Measurements from ENCODE around the gene ZC3H4. TPM values are rescaled to one million over a fixed set of nuclear protein-coding genes. Genes with fewer than 3 reads are reported as not detected.

Gene ZC3H4
- total RNA-seq, 1 experiment from 2014 or later = 105 TPM

DNA sequence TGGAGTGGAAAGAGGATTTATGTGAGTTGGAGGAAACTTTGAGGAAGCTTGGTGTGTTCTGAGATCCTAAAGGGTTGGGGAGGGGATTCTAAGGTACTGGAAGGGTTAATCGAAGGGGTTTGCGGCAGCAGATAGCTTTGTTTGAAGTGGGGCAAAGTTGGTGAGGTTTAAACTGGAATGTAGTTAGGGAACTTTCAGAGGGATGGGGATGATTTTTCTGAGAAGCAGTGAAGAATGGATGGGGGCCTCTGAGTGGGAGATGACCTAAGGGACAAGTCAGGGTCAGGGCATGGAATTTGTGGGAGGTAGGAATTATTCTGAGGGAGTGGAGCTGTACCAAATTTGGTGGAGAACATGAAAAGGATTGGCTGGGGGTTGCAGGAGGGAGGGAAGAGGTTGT is 21.0 kb upstream of the ZC3H4 start:
- Mint-ChIP-seq H3K27ac (peak overlapping the region; percentile 61 to 82 (median 80); a peak in 6 of 7 replicates), H3K4me3 (peak overlapping the region; percentile 50 to 99)

More for the DNA sequence above, 21.0 kb upstream of the ZC3H4 start:
- Mint-ChIP-seq H3K4me1 (peaks cover 27 to 39% of the 10 kb centered on the region in 2 experiments), H3K9me3 (peaks cover 3 to 8% of the 10 kb centered on the region in 2 experiments; a peak in 3 of 5 replicates), H3K36me3 (ENCODE audit: insufficient read depth in 1 of 3, low read depth in 3 of 3) (peaks cover 44 to 72% (median 51%) of the 10 kb centered on the region in 3 experiments), H3K27me3 (ENCODE audit: low read depth) (no peaks in the 10 kb centered on the region)
- Histone ChIP-seq H4K91ac (ENCODE audit: insufficient read length, low read depth, low read length) (no peak overlapping the region), H3K4me1 (ENCODE audit: insufficient read depth, low read length) (peaks cover 2% of the 10 kb centered on the region; the same call in 1 of the 2 replicates), H3T11ph (ENCODE audit: low read length) (no peak overlapping the region), H2AK5ac (ENCODE audit: insufficient read length, low read length) (no peak overlapping the region), H2BK12ac (ENCODE audit: insufficient read length, low read depth, low read length) (no peak overlapping the region), H3K79me2 (ENCODE audit: insufficient read depth, low read length) (peaks cover 70% of the 10 kb centered on the region; the same call in 1 of the 2 replicates), H3K9ac (ENCODE audit: extremely low read depth, insufficient read length, low read length) (no peak overlapping the region), H3K79me1 (ENCODE audit: insufficient read depth, low read depth, low read length, poor library complexity, severe bottlenecking) (peaks cover 4% of the 10 kb centered on the region), H2BK15ac (ENCODE audit: low read depth, low read length) (no peak overlapping the region), H2BK20ac (ENCODE audit: low read depth, low read length, poor library complexity, severe bottlenecking) (no peak overlapping the region), H3K4ac (ENCODE audit: low read depth, low read length) (no peak overlapping the region), H4K20me1 (ENCODE audit: control insufficient read depth, insufficient read depth, insufficient read length) (peaks cover 2% of the 10 kb centered on the region), H3K27me3 (ENCODE audit: insufficient read depth, low read length) (no peaks in the 10 kb centered on the region), H3K23me2 (ENCODE audit: insufficient read length, low read depth, low read length, poor library complexity, severe bottlenecking) (no peaks in the 10 kb centered on the region), H2AFZ (ENCODE audit: low read length) (no peak overlapping the region), H3K18ac (ENCODE audit: insufficient read length, low read depth, low read length) (no peak overlapping the region), H4K8ac (replicated peaks; ENCODE audit: insufficient read length, low read depth, low read length) (no peak overlapping the region), H3K9me3 (ENCODE audit: control insufficient read depth, low read depth, low read length) (no peaks in the 10 kb centered on the region), H2BK5ac (ENCODE audit: insufficient read length, low read length) (no peak overlapping the region), H3K56ac (ENCODE audit: insufficient read length, low read depth, low read length) (no peak overlapping the region), H3K23ac (ENCODE audit: insufficient read length, low read depth, low read length) (no peak overlapping the region), H2BK120ac (ENCODE audit: low read depth, low read length, poor library complexity, severe bottlenecking) (no peak overlapping the region), H4K5ac (ENCODE audit: insufficient read length, low read depth, low read length) (no peak overlapping the region), H3K4me2 (ENCODE audit: insufficient read depth, insufficient read length, low read length) (no peak overlapping the region), H3K14ac (ENCODE audit: insufficient read depth, low read length) (no peak overlapping the region), H3K27ac (ENCODE audit: insufficient read length, low read depth, low read length) (no peak overlapping the region)
- no peak for DNase-seq
- WGBS (ENCODE audit: extremely low coverage, insufficient read length, low lambda C conversion rate) = no CpG with 5 or more reads among the region's 2 CpGs
- TF ChIP-seq, protein P1, sequence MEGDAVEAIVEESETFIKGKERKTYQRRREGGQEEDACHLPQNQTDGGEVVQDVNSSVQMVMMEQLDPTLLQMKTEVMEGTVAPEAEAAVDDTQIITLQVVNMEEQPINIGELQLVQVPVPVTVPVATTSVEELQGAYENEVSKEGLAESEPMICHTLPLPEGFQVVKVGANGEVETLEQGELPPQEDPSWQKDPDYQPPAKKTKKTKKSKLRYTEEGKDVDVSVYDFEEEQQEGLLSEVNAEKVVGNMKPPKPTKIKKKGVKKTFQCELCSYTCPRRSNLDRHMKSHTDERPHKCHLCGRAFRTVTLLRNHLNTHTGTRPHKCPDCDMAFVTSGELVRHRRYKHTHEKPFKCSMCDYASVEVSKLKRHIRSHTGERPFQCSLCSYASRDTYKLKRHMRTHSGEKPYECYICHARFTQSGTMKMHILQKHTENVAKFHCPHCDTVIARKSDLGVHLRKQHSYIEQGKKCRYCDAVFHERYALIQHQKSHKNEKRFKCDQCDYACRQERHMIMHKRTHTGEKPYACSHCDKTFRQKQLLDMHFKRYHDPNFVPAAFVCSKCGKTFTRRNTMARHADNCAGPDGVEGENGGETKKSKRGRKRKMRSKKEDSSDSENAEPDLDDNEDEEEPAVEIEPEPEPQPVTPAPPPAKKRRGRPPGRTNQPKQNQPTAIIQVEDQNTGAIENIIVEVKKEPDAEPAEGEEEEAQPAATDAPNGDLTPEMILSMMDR (conservative IDR thresholded peaks at IDR 0.05) = no peak

All from H9 (cell line).